ENCODE data around the gene IGHMBP2.

GRCh38 chr11:68936358-68936636 lies 32.6 kb downstream of the IGHMBP2 start:
- TF ChIP-seq CTCF (IDR thresholded peaks at IDR 0.05; ENCODE audit: low read depth, low read length), result no peak
- TF ChIP-seq MAX (IDR thresholded peaks at IDR 0.05; ENCODE audit: low read depth, low read length), result no peak

Measured in NB4 (cell line).